Kidney (tissue), 14 donors: ENCODE data around the gene BTF3L4. TPM values are rescaled to one million over a fixed set of nuclear protein-coding genes. Genes with fewer than 3 reads are reported as not detected.
A peak's percentile ranks its signal among the peaks of the same experiment; 100 is the strongest.

ENCODE experiments used
- DNase-seq, 5 donors: peaks; one replicate each; pipeline ENCODE4 v3.0.0-alpha.2; 2013 to 2020
- FAIRE-seq: peaks from 2 replicates; lab custom pipeline; 2012; peaks lifted over from hg19 to GRCh38; lab: Jason Lieb, UNC
- H3K27ac ChIP-seq, 2 donors: one replicate each; pipeline ENCODE4 v1.7.0; 2013; ENCODE audit warnings: low read depth in 2 of 2, low read length in 2 of 2, inconsistent platforms in 1 of 2
- H3K27me3 ChIP-seq: one replicate; pipeline ENCODE4 v1.7.1; 2013; ENCODE audit warnings: low read length, inconsistent platforms; ENCODE audit not compliant: control insufficient read depth, insufficient read depth
- H3K36me3 ChIP-seq, 3 donors: one replicate each; pipeline versions ENCODE4 v1.7.0 to v1.7.1; 2013; ENCODE audit warnings: low read length in 3 of 3, control low read depth in 1 of 3, inconsistent platforms in 1 of 3; ENCODE audit not compliant: insufficient read depth in 3 of 3, control insufficient read depth in 2 of 3
- H3K4me1 ChIP-seq, 3 donors: one replicate each; pipeline versions ENCODE4 v1.7.0 to v1.7.1; 2013; ENCODE audit warnings: low read length in 3 of 3, inconsistent platforms in 1 of 3, low read depth in 1 of 3; ENCODE audit not compliant: control insufficient read depth in 2 of 3, insufficient read depth in 2 of 3
- H3K4me3 ChIP-seq, 3 donors: one replicate each; pipeline versions ENCODE4 v1.7.0 to v1.8.1; 2013; ENCODE audit warnings: low read length in 3 of 3, control low read depth in 1 of 3, inconsistent platforms in 1 of 3
- H3K9ac ChIP-seq, 3 donors: one replicate each; pipeline versions ENCODE4 v1.7.0 to v1.7.1; 2013; ENCODE audit warnings: low read length in 3 of 3, control low read depth in 1 of 3, inconsistent platforms in 1 of 3
- H3K9me3 ChIP-seq, 3 donors: one replicate each; pipeline versions ENCODE4 v1.7.0 to v1.7.1; 2013; ENCODE audit warnings: low read length in 3 of 3, control low read depth in 1 of 3, inconsistent platforms in 1 of 3; ENCODE audit not compliant: control insufficient read depth in 2 of 3, insufficient read depth in 1 of 3
- CTCF ChIP-seq: IDR thresholded peaks from 3 replicates; pipeline ENCODE4 v1.5.1; 2012; ENCODE audit warnings: mild to moderate bottlenecking, moderate library complexity, borderline replicate concordance; ENCODE audit not compliant: insufficient read depth; ENCODE audit errors: extremely low read depth
- intact Hi-C: fragments of 100-400 bp; cut with DNase I; formaldehyde crosslinking; loops from one replicate; pipeline ENCODE4 v1.11.1; 2022
- polyA plus RNA-seq: library from polyadenylated mRNA; stranded (reverse); fragments of 350-450 nt; fragmentation: Illumina TruSeq; extraction: RNeasy Lipid Tissue Mini Kit (QIAGEN cat#74804); gene quantifications from one replicate; pipeline ENCODE4 v1.2.3, GENCODE V29; 2014; ENCODE audit warnings: low read depth, low replicate concordance; ENCODE audit not compliant: insufficient read depth
- total RNA-seq: library from RNA; stranded (reverse); fragmentation: NEBNext Ultra II Directional; extraction: Animal tissue kit (Norgen Biotek cat#: 25700); gene quantifications from one replicate; pipeline ENCODE4 v1.2.1, GENCODE V29; 2021
- donor health status: control.
- donor health status: control.
- donor health status: control.
- donor health status: control.
- donor health status: control.
- donor health status: DM: yes; HTN: yes; CAD: no.
- donor health status: Normal renal cell carcinoma (clear cell type).

BTF3L4 gene
- total and polyA plus RNA-seq, 2 donors from 2014 or later = 41.5 to 45.3 TPM

GRCh38 chr1:52055866-52056162 lies 281 bp upstream of the BTF3L4 start:
- no peak for DNase-seq
- H3K4me1 ChIP-seq = peaks cover 0 to 24% (median 17%) of the 10 kb centered on the region in 3 donors
- H3K9ac ChIP-seq = peak overlapping the region in 2 of 3 donors; percentile 80 to 94

GRCh38 chr1:52056937-52057231 lies 789 bp downstream of the BTF3L4 start:
- no peak for TF ChIP-seq CTCF
- intact Hi-C loops = no loop called here
- no peaks in the 10 kb centered on the region for H3K9me3 ChIP-seq
- peaks cover 0 to 24% (median 17%) of the 10 kb centered on the region in 3 donors for H3K4me1 ChIP-seq
- peak overlapping the region in 1 of 2 donors; percentile 87 for H3K27ac ChIP-seq
- FAIRE-seq (no peak), DNase-seq (no peak)
- H3K4me3 ChIP-seq = peak overlapping the region; percentile 83 to 95 (median 88)
- H3K36me3 ChIP-seq = peaks cover 6 to 13% (median 13%) of the 10 kb centered on the region in 3 donors
- H3K27me3 ChIP-seq = no peaks in the 10 kb centered on the region
- peak overlapping the region; percentile 9 to 90 (median 63) for H3K9ac ChIP-seq

More at GRCh38 chr1:52055866-52056162, 281 bp upstream of the BTF3L4 start:
- peaks cover 4 to 12% (median 10%) of the 10 kb centered on the region in 3 donors for H3K36me3 ChIP-seq
- no peak for FAIRE-seq
- no peaks in the 10 kb centered on the region for H3K27me3 ChIP-seq
- H3K4me3 ChIP-seq = peak overlapping the region; percentile 82 to 93 (median 88)
- H3K9me3 ChIP-seq = no peaks in the 10 kb centered on the region
- intact Hi-C loops = no loop called here
- no peak for TF ChIP-seq CTCF
- H3K27ac ChIP-seq = peak overlapping the region; percentile 90 to 93

- Histone ChIP-seq H3K27me3 (no peaks in the 10 kb centered on the region), H3K27ac (peak overlapping the region in 1 of 2 donors; percentile 8), H3K36me3 (peaks cover 6 to 13% (median 10%) of the 10 kb centered on the region in 3 donors), H3K9me3 (no peaks in the 10 kb centered on the region), H3K4me1 (peaks cover 0 to 24% (median 17%) of the 10 kb centered on the region in 3 donors), H3K9ac (peak overlapping the region in 1 of 3 donors; percentile 63), H3K4me3 (peak overlapping the region; percentile 83 to 95 (median 88))
- DNase-seq (no peak), FAIRE-seq (no peak)
- TF ChIP-seq CTCF = no peak
- intact Hi-C loops = no loop called here
These were observed 1.2 kb downstream of the BTF3L4 start for GRCh38 chr1:52057255-52057654.

GRCh38 chr1:52057876-52058415 lies 1.9 kb downstream of the BTF3L4 start:
- no peaks in the 10 kb centered on the region for H3K9me3 ChIP-seq
- intact Hi-C loops = no loop called here
- DNase-seq (no peak), FAIRE-seq (no peak)
- H3K4me3 ChIP-seq = peak overlapping the region in 2 of 3 donors; percentile 83 to 88
- no peaks in the 10 kb centered on the region for H3K27me3 ChIP-seq
- H3K36me3 ChIP-seq = peaks cover 6 to 13% (median 13%) of the 10 kb centered on the region in 3 donors
- no peak overlapping the region for H3K9ac ChIP-seq
- no peak for TF ChIP-seq CTCF
- H3K27ac ChIP-seq = no peak overlapping the region
- peaks cover 0 to 24% (median 17%) of the 10 kb centered on the region in 3 donors for H3K4me1 ChIP-seq
